PFSK-1 (cell line): Measurements from ENCODE around the gene PRR22. TPM values are rescaled to one million over a fixed set of nuclear protein-coding genes. Genes with fewer than 3 reads are reported as not detected.

ENCODE experiments used
- FOXP2 ChIP-seq: optimal IDR thresholded peaks from 2 replicates; pipeline ENCODE3; 2011; ENCODE audit warnings: borderline replicate concordance, control low read depth, inconsistent platforms; ENCODE audit not compliant: insufficient read depth; ENCODE audit errors: extremely low read length, extremely low read depth
- POLR2AphosphoS5 ChIP-seq: IDR thresholded peaks from 2 replicates; pipeline ENCODE4 v1.6.1; 2012; ENCODE audit warnings: low read depth, mild to moderate bottlenecking, control low read depth, low read length, moderate library complexity
- REST ChIP-seq, 2 experiments: IDR thresholded peaks; 2 replicates each; pipeline versions ENCODE4 v1.6.1 to v1.8.0; 2011 to 2012; ENCODE audit warnings: low read depth in 2 of 2, low read length in 2 of 2, control low read depth in 1 of 2, inconsistent platforms in 1 of 2, mild to moderate bottlenecking in 1 of 2, moderate library complexity in 1 of 2; ENCODE audit not compliant: insufficient read depth in 1 of 2
- SIN3A ChIP-seq: IDR thresholded peaks from 2 replicates; pipeline ENCODE4 v1.6.1; 2012; ENCODE audit warnings: mild to moderate bottlenecking, low read length, moderate library complexity, borderline replicate concordance; ENCODE audit not compliant: insufficient read depth
- TAF1 ChIP-seq: IDR thresholded peaks from 2 replicates; pipeline ENCODE4 v1.6.1; 2012; ENCODE audit warnings: low read length, control low read depth, borderline replicate concordance; ENCODE audit not compliant: insufficient read depth
- polyA plus RNA-seq: library from polyadenylated mRNA; unstranded; fragments of >200 nt; gene quantifications from one replicate; pipeline ENCODE4 v1.2.1, GENCODE V29; 2012; ENCODE audit warnings: low read depth, missing spikeins; ENCODE audit not compliant: insufficient read length

The PRR22 gene
- 5.5 TPM for polyA plus RNA-seq

- TF ChIP-seq SIN3A (no peak), POLR2AphosphoS5 (no peak), FOXP2 (no peak), TAF1 (no peak)
Observed at GRCh38 chr19:5784581-5785147, at the start of gene PRR22. TSS of gene PRR22 (minus strand) at chr19:5784746. CDS start at chr19:5784660, 86 bp downstream.

GRCh38 chr19:5832527-5833216, 48.1 kb upstream of the PRR22 start:
- TF ChIP-seq TAF1 (no peak), POLR2AphosphoS5 (no peak), FOXP2 (no peak), REST (IDR thresholded peaks at IDR 0.05; ENCODE audit: insufficient read depth in 1 of 2, low read depth in 2 of 2, low read length in 2 of 2) (no peak)

- TF ChIP-seq TAF1 (no peak), REST (IDR thresholded peaks at IDR 0.05; ENCODE audit: insufficient read depth in 1 of 2, low read depth in 2 of 2, low read length in 2 of 2) (no peak)
Observed at GRCh38 chr19:5832061-5832460, 47.5 kb upstream of the PRR22 start.

GRCh38 chr19:5831159-5831558, 46.6 kb upstream of the PRR22 start:
- no peak for TF ChIP-seq TAF1
- no peak for TF ChIP-seq SIN3A
- TF ChIP-seq POLR2AphosphoS5, result no peak
- TF ChIP-seq REST (IDR thresholded peaks at IDR 0.05; ENCODE audit: insufficient read depth in 1 of 2, low read depth in 2 of 2, low read length in 2 of 2), result no peak
- TF ChIP-seq FOXP2, result no peak

GRCh38 chr19:5829567-5830310, 45.2 kb upstream of the PRR22 start:
- no peak for TF ChIP-seq TAF1
